D721Med (cell line): ENCODE results near the gene GDPD2.

Experiments
- DNase-seq: peaks from one replicate; pipeline ENCODE4 v3.0.0; 2011; ENCODE audit warnings: low spot score; ENCODE audit not compliant: insufficient read length
- FAIRE-seq: peaks from 2 replicates; lab custom pipeline; 2011; peaks lifted over from hg19 to GRCh38; lab: Jason Lieb, UNC
- CTCF ChIP-seq: IDR thresholded peaks from 2 replicates; pipeline ENCODE4 v1.5.1; 2012; ENCODE audit warnings: mild to moderate bottlenecking, control low read depth; ENCODE audit not compliant: insufficient read depth; ENCODE audit errors: missing control alignments

The GDPD2 gene

GRCh38 chrX:70476166-70476933, 53.2 kb downstream of the GDPD2 start:
- no peak for TF ChIP-seq CTCF
- DNase-seq: no peak
- no peak for FAIRE-seq

GRCh38 chrX:70476934-70477733, 54.0 kb downstream of the GDPD2 start:
- TF ChIP-seq CTCF: no peak
- FAIRE-seq (no peak), DNase-seq (no peak)

- TF ChIP-seq CTCF: no peak
- FAIRE-seq (no peak), DNase-seq (no peak)
Observed at GRCh38 chrX:70477734-70478075, 54.6 kb downstream of the GDPD2 start.

GRCh38 chrX:70478526-70479245, 55.6 kb downstream of the GDPD2 start:
- FAIRE-seq: no peak
- TF ChIP-seq CTCF: no peak
- DNase-seq: no peak

GRCh38 chrX:70479247-70479921, 56.3 kb downstream of the GDPD2 start:
- no peak for TF ChIP-seq CTCF
- no peak for FAIRE-seq
- no peak for DNase-seq

GRCh38 chrX:70479922-70480659, 57.0 kb downstream of the GDPD2 start:
- DNase-seq: no peak

More at GRCh38 chrX:70479922-70480659, 57.0 kb downstream of the GDPD2 start:
- no peak for TF ChIP-seq CTCF
- no peak for FAIRE-seq
